Common myeloid progenitor, CD34-positive (primary cell): Measurements from ENCODE around the gene LGR4.

Source experiments
- CTCF ChIA-PET: fragments of 350-600 bp; sonication (Branson Sonifier 250); formaldehyde crosslinking; loops from one replicate; lab custom pipeline; 2021; ENCODE audit warnings: antibody characterized with exemption; lab: Charles Lee
- POLR2A ChIA-PET: fragments of 350-600 bp; sonication (Branson Sonifier 250); formaldehyde crosslinking; loops from one replicate; lab custom pipeline; 2021; ENCODE audit warnings: antibody characterized with exemption; lab: Charles Lee
- DNase-seq, 3 donors: peaks; one replicate each; pipeline versions ENCODE4 v3.0.0 to v3.0.0-alpha.2; 2013
- H3K27ac ChIP-seq, 2 experiments: 1 replicate in 1 of 2; 2 replicates in 1 of 2; pipeline ENCODE4 v1.7.0; 2013; ENCODE audit warnings: inconsistent platforms in 2 of 2, low read length in 2 of 2, mild to moderate bottlenecking in 2 of 2, low read depth in 1 of 2, moderate library complexity in 1 of 2; ENCODE audit not compliant: severe bottlenecking in 2 of 2, insufficient read depth in 1 of 2, poor library complexity in 1 of 2
- H3K27me3 ChIP-seq, 5 experiments: replicated peaks in 2 of 5; 1 replicate in 3 of 5; 2 replicates in 2 of 5; pipeline versions ENCODE4 v1.6.1 to v1.7.0; 2013; ENCODE audit warnings: low read length in 4 of 5, mild to moderate bottlenecking in 2 of 5, moderate library complexity in 2 of 5, inconsistent platforms in 1 of 5; ENCODE audit not compliant: insufficient read depth in 5 of 5, control insufficient read depth in 4 of 5
- H3K36me3 ChIP-seq, 4 experiments: 1 replicate in 2 of 4; 2 replicates in 2 of 4; pipeline versions ENCODE4 v1.6.1 to v1.7.0; 2013; ENCODE audit warnings: low read length in 3 of 4, control low read depth in 1 of 4, mild to moderate bottlenecking in 1 of 4; ENCODE audit not compliant: control insufficient read depth in 4 of 4, insufficient read depth in 4 of 4
- H3K4me1 ChIP-seq, 4 experiments: 1 replicate in 3 of 4; 2 replicates in 1 of 4; pipeline versions ENCODE4 v1.6.1 to v1.7.1; 2013; ENCODE audit warnings: low read length in 3 of 4, mild to moderate bottlenecking in 3 of 4, control low read depth in 1 of 4, inconsistent platforms in 1 of 4, moderate library complexity in 1 of 4; ENCODE audit not compliant: control insufficient read depth in 4 of 4, insufficient read depth in 4 of 4; ENCODE audit errors: control extremely low read depth in 1 of 4
- H3K4me3 ChIP-seq, 7 experiments: 1 replicate in 4 of 7; 2 replicates in 3 of 7; pipeline versions ENCODE4 v1.5.1 to v1.7.0; 2013; ENCODE audit warnings: mild to moderate bottlenecking in 7 of 7, low read length in 6 of 7, moderate library complexity in 6 of 7, inconsistent platforms in 2 of 7, low read depth in 2 of 7, control low read depth in 1 of 7; ENCODE audit not compliant: insufficient read depth in 4 of 7, control insufficient read depth in 1 of 7; ENCODE audit errors: extremely low read depth in 1 of 7
- H3K9me3 ChIP-seq, 5 experiments: 1 replicate in 4 of 5; 2 replicates in 1 of 5; pipeline versions ENCODE4 v1.6.1 to v1.7.1; 2013; ENCODE audit warnings: low read length in 4 of 5, mild to moderate bottlenecking in 2 of 5, inconsistent platforms in 1 of 5, low read depth in 1 of 5, moderate library complexity in 1 of 5; ENCODE audit not compliant: control insufficient read depth in 4 of 5, insufficient read depth in 2 of 5; ENCODE audit errors: control extremely low read depth in 1 of 5
- WGBS: methylation state at CpG from one replicate; pipeline ENCODE4 v1.1.5; 2013; ENCODE audit not compliant: insufficient coverage; 5-methylcytosine and 5-hydroxymethylcytosine counted together

LGR4 gene

GRCh38 chr11:27443746-27444507, 28.7 kb downstream of the LGR4 start:
- no peak overlapping the region for H3K4me3 ChIP-seq
- CTCF ChIA-PET, result interaction anchor here (0.6 to 1.7 kb wide), 3 partner anchors 42 to 150 kb away, joined by 3 to 4 read pairs (median 3); no protein-coding TSS in a partner anchor
- H3K27me3 ChIP-seq, result no peaks in the 10 kb centered on the region
- no peak overlapping the region for H3K27ac ChIP-seq
- no peak for DNase-seq
- POLR2A ChIA-PET, result no interaction called here
- 88% methylated on average over 3 of the region's 5 CpGs for WGBS
- no peaks in the 10 kb centered on the region for H3K36me3 ChIP-seq
- H3K9me3 ChIP-seq, result no peaks in the 10 kb centered on the region
- no peaks in the 10 kb centered on the region for H3K4me1 ChIP-seq

GRCh38 chr11:27443227-27443626, 29.4 kb downstream of the LGR4 start:
- H3K9me3 ChIP-seq, result no peaks in the 10 kb centered on the region
- no peaks in the 10 kb centered on the region for H3K36me3 ChIP-seq
- H3K4me3 ChIP-seq, result no peak overlapping the region
- H3K4me1 ChIP-seq, result no peaks in the 10 kb centered on the region
- DNase-seq, result no peak
- no peaks in the 10 kb centered on the region for H3K27me3 ChIP-seq
- H3K27ac ChIP-seq, result no peak overlapping the region
- ChIA-PET CTCF (interaction anchor here (1.3 to 1.7 kb wide), 2 partner anchors 42 to 53 kb away, joined by 3 read pairs; no protein-coding TSS in a partner anchor), POLR2A (no interaction called here)
- WGBS, result no CpG with 5 or more reads among the region's 4 CpGs

GRCh38 chr11:27440090-27440489, 32.5 kb downstream of the LGR4 start:
- Histone ChIP-seq H3K4me3 (no peak overlapping the region), H3K9me3 (no peaks in the 10 kb centered on the region), H3K4me1 (no peaks in the 10 kb centered on the region), H3K36me3 (no peaks in the 10 kb centered on the region), H3K27ac (no peak overlapping the region), H3K27me3 (no peaks in the 10 kb centered on the region)
- ChIA-PET CTCF (no interaction called here), POLR2A (no interaction called here)
- DNase-seq, result no peak
- 96% methylated on average over 3 of the region's 7 CpGs for WGBS

- no peaks in the 10 kb centered on the region for H3K36me3 ChIP-seq
- POLR2A ChIA-PET, result no interaction called here
Observed at GRCh38 chr11:27438595-27438981, 34.0 kb downstream of the LGR4 start.

GRCh38 chr11:27437829-27438594, 34.6 kb downstream of the LGR4 start:
- 93% methylated on average over 4 of the region's 5 CpGs for WGBS
- DNase-seq, result no peak
- CTCF ChIA-PET, result no interaction called here

More at GRCh38 chr11:27438595-27438981, 34.0 kb downstream of the LGR4 start:
- DNase-seq, result no peak
- CTCF ChIA-PET, result no interaction called here
- no peaks in the 10 kb centered on the region for H3K9me3 ChIP-seq
- 94% methylated on average over 2 of the region's 3 CpGs for WGBS
- H3K27ac ChIP-seq, result no peak overlapping the region
- no peaks in the 10 kb centered on the region for H3K4me1 ChIP-seq
- H3K27me3 ChIP-seq, result no peaks in the 10 kb centered on the region
- no peak overlapping the region for H3K4me3 ChIP-seq

GRCh38 chr11:27436916-27437315, 35.7 kb downstream of the LGR4 start:
- no peaks in the 10 kb centered on the region for H3K4me1 ChIP-seq
- H3K36me3 ChIP-seq, result no peaks in the 10 kb centered on the region
- H3K4me3 ChIP-seq, result no peak overlapping the region
- ChIA-PET CTCF (no interaction called here), POLR2A (no interaction called here)
- no peaks in the 10 kb centered on the region for H3K27me3 ChIP-seq
- H3K9me3 ChIP-seq, result no peaks in the 10 kb centered on the region
- no peak for DNase-seq
- no peak overlapping the region for H3K27ac ChIP-seq

More at GRCh38 chr11:27437829-27438594, 34.6 kb downstream of the LGR4 start:
- no peaks in the 10 kb centered on the region for H3K27me3 ChIP-seq
- H3K36me3 ChIP-seq, result no peaks in the 10 kb centered on the region
- POLR2A ChIA-PET, result no interaction called here
- no peak overlapping the region for H3K27ac ChIP-seq
- H3K4me1 ChIP-seq, result no peaks in the 10 kb centered on the region
- H3K9me3 ChIP-seq, result no peaks in the 10 kb centered on the region
- no peak overlapping the region for H3K4me3 ChIP-seq

- H3K27ac ChIP-seq, result no peak overlapping the region
- peaks cover 0 to 8% (median 4%) of the 10 kb centered on the region in 4 experiments for H3K4me1 ChIP-seq
- WGBS, result 100% methylated on average over 1 of the region's 2 CpGs
- no peak for DNase-seq
- ChIA-PET POLR2A (no interaction called here), CTCF (no interaction called here)
- no peak overlapping the region for H3K4me3 ChIP-seq
- no peaks in the 10 kb centered on the region for H3K27me3 ChIP-seq
- no peaks in the 10 kb centered on the region for H3K36me3 ChIP-seq
- no peaks in the 10 kb centered on the region for H3K9me3 ChIP-seq
Observed at GRCh38 chr11:27433742-27434141, 38.8 kb downstream of the LGR4 start.
